GM18867 (cell line): Measurements from ENCODE around the gene ERC1.
"Not testable (repeated sequence)": the region's sequence is repeated elsewhere in the genome, so short reads cannot be mapped to it uniquely, and the experiment has no call there.

ENCODE experiments used
- ATAC-seq: cut with Tn5 transposase; IDR thresholded peaks from one replicate; pipeline ENCODE4 v1.9.1; 2021; ENCODE audit warnings: mild to moderate bottlenecking, moderate library complexity; ENCODE audit not compliant: unreplicated experiment

Gene ERC1

DNA sequence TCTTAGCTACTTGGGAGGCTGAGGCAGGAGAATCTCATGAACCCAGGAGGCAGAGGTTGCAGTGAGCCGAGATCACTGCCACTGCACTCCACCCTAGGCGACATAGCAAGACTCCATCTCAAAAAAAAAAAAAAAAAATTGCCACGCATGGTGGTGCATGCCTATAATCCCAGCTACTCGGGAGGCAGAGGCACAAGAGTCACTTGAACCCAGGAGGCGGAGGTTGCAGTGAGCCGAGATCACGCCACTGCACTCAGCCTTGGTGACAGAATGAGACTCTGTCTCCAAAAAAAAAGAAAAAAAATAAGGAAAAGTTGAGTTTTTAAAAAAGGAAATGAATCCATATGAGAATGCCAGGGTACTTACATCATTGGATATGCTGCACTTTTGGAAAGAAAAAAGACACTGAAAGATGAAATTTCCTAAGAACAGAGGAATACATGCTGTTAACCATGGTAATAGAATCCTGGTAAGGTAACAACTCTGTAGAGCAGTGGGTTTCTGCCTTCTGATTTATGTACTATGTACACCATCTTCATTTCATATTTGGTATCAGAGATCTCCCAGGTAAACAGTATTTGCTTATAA is 222.7 kb downstream of the ERC1 start:
- ATAC-seq, result no peak

GRCh38 chr12:1216560-1216959 is 225.5 kb downstream of the ERC1 start:
- no peak for ATAC-seq

DNA sequence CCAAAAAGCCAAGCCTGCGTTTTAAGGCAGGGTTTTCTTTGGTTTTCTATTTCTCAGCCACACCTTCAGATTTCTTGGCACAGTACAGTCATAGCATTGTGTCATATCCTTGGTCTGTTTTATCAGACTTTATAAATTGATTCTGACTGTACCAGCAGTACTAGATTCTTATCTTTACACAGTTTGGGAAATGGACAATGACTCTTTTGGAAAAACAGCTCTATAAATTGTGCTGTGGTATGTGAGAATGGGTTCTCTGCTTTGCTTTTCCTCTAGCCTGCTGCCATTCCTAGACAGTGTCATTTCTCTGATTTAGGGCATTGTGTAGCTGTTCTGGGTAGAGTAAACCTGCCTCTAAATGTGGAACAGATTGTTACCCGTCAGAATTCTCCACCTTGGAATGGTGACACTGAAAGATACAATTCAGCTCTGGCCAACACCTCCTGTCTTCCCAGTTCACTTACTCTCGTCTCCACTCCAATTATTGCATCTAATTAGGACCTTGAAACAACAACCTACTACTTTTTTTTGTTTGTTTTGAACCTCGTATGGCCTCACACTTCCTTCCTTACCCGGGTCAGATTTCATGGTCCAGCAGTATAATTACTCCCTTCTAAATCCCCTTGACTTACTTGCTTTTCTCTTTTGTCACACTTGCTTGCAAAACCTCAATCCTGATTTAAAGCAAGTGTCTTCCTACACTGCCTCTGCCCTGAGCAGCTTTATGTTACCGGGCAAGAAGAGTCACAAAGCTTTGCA is 226.3 kb downstream of the ERC1 start:
- ATAC-seq, result no peak

DNA sequence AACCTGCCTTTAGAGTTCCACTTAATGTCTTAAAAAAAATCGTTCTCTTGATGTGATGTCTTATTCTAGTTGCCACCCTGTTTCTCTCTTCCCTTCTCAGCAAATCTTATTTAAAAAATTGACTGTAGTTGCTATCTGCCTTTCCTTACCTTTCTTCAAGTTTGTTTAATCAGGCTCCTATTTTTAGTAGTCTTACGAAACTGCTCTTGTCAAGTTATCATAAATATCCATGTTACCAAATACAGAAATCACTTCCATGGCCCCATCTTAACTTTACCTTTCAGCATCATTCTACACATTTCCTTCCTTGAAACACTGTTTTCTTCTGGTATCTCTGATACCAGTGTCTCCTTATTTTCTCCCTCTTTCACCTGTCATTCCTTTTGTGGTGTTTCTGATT is 227.3 kb downstream of the ERC1 start:
- no peak for ATAC-seq

DNA sequence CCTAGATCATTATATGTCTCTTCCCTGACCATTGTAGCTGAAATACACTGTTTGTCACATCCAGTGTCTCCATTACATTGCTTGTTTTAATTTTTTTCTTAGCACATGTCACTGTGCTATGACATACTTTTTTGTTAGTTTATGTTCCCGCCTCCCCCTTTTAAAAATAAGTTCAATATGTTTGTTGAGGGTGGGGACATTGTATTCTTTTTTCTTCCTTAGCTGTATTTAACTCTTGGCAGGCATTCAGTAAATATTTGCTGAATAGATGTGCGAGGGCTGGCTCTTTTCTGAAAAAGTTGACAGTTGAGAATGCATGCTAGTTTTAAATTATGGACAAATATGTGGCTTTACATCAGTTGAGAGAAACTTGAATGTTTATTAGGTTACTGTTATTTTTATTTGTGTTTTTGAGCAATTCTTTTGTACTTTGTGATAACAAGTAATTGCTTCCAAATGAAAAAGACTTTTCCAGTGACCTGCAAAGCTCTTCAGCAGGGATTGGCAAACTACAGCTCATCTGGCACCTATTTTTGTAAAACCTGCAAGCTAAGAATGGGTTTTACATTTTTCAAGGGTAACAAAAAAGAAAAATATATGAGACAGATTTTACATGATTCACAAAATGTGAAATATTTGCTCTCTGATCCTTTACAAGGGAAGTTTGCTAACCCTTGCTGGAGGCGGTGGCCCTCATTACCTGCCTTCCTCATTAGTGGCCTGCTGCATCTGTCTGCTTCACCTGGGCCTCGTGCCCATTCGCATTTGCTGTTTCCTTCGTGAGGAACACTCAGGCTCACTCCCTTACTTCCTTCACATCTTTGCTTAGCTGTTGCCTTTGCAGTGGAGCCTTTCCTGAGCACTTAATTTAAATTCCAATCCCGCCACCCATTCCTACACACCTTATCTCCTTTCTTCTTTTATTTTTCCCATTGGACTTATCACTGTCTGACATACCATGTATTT is 229.4 kb downstream of the ERC1 start:
- no peak for ATAC-seq

- ATAC-seq, result no peak
These were observed 232.0 kb downstream of the ERC1 start for GRCh38 chr12:1222858-1223639.

DNA sequence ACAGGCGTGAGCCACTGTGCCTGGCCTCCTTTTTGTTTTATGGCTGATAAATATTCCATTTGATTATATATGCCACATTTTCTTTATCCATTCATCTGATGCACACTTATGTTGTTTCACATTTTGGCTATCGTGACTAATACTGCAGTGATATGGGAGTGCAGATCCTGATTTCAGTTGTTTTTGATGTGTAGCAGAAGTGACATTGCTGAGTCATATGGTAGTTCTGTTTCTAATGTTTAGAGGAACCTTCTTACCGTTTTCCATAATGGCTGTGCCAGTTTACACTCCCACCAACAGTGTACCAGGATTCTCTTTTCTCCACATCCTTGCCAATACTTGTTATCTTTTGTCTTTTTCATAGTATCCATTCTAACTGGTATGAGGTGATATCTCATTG is 235.9 kb downstream of the ERC1 start:
- no peak for ATAC-seq

- ATAC-seq, result no peak
These were observed 243.1 kb downstream of the ERC1 start for GRCh38 chr12:1234073-1234472.

GRCh38 chr12:1246637-1247036 is 255.6 kb downstream of the ERC1 start:
- ATAC-seq, result no peak

DNA sequence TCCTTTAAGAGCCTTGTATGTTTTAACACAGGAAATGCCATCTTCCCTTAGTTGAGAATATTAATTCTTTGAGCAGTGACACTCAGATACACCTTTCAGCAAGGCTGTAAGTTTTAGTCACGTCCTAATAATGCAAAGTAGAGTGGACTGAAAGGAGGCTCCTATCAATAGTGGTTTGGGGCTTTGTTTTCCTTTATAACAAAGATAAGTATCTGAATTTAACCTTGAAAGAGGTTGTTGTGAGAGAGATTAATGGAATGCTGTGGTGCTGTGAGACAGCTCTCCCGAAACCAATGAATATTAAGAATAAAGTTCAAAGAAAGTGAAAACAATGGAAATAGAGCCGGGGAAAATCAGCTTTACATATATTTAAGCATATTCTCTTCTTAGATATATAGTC is 259.6 kb downstream of the ERC1 start:
- no peak for ATAC-seq

DNA sequence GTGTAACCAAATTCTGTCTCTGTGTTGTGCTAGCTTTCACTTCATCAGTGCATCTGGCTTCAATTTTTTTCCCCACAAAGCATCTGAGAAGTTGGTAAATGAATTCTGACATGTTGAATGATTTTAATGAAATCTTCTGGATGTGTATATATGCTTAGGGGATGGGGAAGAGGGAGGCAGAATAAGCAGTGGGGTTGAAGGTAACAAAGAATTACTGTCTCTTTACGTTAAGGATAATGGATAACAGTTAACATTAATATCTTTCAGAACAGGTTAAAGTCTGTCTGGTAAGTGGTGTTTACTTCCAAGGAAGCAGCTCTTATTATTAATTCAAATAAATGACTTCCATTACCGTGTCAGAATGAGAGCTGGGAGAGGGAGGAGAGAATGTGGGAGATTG is 261.7 kb downstream of the ERC1 start:
- no peak for ATAC-seq

DNA sequence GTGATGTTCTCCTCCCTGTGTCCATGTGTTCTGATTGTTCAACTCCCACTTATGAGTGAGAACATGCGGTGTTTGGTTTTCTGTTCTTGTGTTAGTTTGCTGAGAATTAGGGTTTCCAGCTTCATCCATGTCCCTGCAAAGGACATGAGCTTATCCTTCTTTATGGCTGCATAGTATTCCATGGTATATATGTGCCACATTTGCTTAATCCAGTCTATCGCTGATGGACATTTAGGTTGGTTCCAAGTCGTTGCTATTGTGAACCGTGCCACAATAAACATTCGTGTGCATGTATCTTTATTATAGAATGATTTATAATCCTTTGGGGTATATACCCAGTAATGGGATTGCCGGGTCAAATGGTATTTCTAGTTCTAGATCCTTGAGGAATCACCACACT is 264.1 kb downstream of the ERC1 start:
- not testable (repeated sequence) for ATAC-seq

DNA sequence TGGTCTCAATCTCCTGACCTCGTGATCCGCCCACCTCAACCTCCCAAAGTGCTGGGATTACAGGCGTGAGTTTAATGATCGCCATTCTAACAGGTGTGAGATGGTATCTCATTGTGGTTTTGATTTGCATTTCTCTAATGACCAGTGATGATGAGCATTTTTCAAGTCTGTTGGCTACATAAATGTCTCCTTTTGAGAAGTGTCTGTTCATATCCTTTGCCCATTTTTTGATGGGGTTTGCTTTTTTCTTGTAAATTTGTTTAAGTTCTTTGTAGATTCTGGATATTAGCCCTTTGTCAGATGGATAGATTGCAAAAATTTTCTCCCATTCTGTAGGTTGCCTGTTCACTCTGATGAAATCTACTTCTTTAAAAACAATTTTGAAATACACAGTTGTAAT is 264.8 kb downstream of the ERC1 start:
- not testable (repeated sequence) for ATAC-seq

- ATAC-seq, result no peak
These were observed 265.3 kb downstream of the ERC1 start for GRCh38 chr12:1256285-1256684.

GRCh38 chr12:1256991-1257390 is 266.0 kb downstream of the ERC1 start:
- ATAC-seq, result no peak

GRCh38 chr12:1262011-1262410 is 271.0 kb downstream of the ERC1 start:
- ATAC-seq, result no peak

DNA sequence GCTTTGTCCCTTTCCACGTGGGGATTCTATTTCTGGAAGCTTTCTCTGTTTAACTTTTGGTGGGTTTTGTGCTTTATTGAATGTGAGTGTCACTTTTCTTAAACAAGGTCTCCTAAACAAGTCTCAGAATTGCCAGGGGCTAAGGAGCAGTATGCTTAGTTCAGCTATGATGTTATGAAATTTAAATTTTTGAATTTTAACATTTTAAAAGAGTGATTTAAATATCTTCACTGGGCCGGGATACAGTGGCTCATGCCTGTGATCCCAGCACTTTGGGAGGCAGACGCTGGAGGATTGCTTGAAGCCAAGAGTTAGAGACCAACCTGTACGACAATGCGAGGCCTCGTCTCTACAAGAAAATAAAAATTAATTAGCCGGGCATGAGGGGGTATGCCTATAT is 276.2 kb downstream of the ERC1 start:
- ATAC-seq, result no peak

- ATAC-seq, result no peak
These were observed 281.1 kb downstream of the ERC1 start for GRCh38 chr12:1272142-1272541.

- ATAC-seq, result no peak
These were observed 282.0 kb downstream of the ERC1 start for GRCh38 chr12:1273051-1273450.

DNA sequence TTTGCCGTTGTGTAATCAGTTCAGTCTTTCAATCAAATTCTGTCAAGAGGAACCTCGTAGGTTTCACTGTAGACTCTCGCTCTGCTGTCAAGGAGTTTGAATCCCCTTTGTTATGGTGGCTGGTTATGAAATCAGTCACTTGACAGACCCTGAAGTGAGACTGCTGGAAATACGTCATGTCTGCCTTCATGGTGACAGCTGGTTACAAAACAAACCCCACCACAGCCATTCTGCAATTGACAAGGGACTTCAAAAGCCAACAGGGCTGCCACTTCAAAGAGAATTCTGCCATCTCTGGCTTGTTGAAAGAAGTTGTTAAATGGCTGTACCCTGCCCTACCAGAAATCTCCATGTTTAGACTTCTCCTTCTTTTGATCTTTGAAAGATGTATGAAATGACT is 286.9 kb downstream of the ERC1 start:
- no peak for ATAC-seq

DNA sequence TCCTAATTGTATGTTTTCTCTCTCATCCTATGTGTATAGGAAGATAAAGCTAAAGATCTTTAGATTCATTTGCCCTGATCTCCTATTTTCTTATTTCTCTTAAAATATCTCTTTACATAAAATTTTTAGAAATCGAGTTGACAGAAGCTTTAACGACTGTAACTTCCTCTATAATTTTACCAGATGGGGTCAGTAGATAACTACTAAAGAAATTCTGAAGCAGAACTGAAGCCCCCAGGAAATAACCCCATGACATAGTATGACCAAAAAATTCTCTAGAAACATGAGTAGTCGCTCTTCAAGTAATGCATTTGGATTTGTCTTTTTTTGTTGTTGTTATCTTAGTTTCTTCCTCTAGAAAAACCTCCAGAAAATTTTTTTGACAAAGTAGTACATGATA is 288.0 kb downstream of the ERC1 start:
- no peak for ATAC-seq
